H54 (cell line): Measurements from ENCODE around the gene DNAJA2.

Source experiments
- DNase-seq: peaks from one replicate; pipeline ENCODE4 v3.0.0; 2011; ENCODE audit warnings: low spot score, mixed read lengths; ENCODE audit not compliant: insufficient read length
- FAIRE-seq: peaks from 3 replicates; lab custom pipeline; 2011; peaks lifted over from hg19 to GRCh38; lab: Jason Lieb, UNC
- POLR2A ChIP-seq: IDR thresholded peaks from 2 replicates; pipeline ENCODE4 v1.6.1; 2011; ENCODE audit warnings: low read depth, mild to moderate bottlenecking, low read length

Gene DNAJA2

DNA sequence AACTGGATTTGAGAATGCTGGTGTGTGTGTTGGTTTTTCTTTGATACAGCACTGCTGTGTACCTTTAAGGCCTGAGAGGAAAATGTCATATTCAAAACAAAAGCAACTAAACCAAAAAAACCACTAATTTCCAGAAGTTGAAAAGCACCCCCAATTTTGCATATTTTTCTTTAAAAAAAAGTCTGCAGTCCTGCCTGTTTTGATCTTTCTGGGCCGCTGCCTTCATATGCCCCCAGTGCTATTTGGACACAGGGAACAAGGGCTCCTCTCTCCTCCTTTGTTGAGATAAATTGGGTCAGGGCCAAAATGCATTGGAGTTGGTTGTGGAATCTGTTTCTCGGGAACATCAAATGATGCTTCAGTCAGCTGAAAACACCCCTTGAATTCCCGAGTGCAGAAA is 62.4 kb downstream of the DNAJA2 start:
- no peak for FAIRE-seq
- no peak for TF ChIP-seq POLR2A
- DNase-seq: no peak

DNA sequence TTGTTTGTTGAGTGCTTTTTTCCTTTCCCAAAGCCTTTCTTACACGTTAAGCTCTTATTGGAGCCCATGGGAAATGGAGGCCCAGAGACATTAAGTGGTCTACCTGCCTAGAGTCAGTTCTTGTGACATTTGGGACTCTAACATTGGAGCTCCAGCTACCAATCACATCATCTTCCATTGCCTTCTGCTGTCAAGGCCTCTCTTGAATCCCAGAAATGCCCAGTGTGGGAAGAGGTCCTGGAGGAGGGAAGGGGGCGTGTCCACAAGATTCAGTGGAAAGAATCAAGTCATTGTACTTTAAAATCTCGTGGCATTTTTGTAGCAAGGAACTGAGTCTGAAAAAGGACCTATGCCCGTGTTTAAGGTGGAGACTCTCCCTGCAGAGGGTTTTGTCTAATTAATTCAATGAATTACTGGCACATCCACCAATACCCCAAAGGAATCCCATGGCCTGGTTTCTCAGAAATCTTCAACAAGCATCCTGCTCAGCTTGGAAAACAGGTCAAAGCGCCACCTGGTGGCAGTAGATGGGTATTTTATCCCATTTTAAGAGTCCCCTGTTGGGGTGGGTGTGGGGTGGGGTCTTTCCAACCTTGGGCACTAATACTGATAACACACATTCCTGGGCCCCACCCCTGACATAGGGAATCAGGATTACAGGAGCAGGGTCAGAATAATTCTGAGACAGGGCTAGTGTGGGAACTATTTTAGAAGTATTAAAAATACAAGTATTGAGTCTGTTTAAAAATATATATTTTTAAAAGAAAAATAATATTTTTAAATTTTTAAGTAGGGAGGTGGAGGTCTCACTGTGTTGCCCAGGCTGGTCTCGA is 64.7 kb downstream of the DNAJA2 start:
- DNase-seq (peak; percentile 65), FAIRE-seq (no peak)
- TF ChIP-seq POLR2A: no peak

DNA sequence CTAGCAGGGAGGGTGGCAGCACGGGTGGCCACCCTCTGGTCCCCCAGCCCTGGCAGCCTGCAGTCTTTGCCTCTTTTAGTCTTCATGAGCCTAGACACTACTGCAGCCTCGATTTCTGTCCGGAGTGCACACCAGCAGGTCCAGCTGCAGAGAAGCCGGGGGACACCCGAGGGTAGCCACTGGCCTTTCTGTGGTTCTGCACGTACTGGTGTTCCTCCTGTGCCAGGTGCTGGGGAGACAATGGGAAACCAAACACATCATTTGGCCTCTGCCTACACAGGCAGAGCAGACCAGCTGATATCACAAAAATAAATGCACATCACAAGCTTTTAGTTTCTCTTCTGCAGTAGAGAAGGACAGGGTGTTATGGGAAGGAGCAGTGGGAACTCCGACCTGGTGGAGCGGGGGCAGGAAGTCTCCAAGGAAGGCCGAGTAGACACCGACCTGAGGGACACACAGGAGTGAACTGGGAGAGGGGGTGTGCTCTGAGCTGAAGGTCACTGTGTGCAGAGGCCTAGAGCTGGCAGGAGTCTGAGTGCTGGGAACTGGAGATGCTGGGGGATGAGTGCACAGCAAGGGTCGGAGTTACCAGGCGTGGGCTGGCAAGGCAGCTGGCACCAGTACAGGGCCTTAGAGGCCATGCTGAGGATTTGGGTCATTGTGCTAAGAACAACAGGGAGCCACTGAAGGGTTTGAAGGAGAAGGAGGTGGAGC is 66.3 kb downstream of the DNAJA2 start:
- no peak for TF ChIP-seq POLR2A
- no peak for DNase-seq
- no peak for FAIRE-seq

DNA sequence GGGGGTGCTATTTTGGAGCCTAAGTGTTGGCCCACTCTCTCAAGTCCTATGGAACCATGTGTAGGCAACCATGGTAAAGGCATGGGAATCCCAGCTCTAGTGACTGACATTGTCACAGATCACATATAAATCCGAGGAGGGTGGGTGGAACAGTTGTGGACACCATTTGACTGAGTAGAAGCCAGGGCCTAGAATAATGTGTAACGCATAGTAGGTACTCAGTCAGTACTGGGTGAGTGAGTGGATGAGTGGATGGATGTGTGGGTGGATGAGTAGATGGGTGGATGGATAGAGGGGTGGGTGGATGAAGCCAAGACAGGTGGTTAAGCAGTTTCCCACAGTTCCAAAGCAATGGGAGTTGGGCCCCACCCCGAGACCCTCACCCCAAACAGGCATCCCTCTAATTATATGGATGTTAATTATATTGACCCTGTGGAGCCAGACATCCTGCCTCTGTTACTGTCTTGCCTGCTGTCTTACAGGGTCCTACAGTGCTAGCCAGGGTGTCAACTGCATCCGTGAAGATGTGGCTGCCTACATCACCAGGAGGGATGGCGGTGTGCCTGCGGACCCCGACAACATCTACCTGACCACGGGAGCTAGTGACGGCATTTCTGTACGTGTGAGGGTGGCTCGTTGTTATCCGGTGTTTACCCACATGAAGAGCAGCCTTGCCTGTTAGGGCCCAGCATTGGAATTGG is 67.0 kb downstream of the DNAJA2 start:
- FAIRE-seq (no peak), DNase-seq (no peak)
- no peak for TF ChIP-seq POLR2A
